Stomach smooth muscle (tissue), 2 donors: Measurements from ENCODE around the gene CDK12.
"Not testable (repeated sequence)": the region's sequence is repeated elsewhere in the genome, so short reads cannot be mapped to it uniquely, and the experiment has no call there.

Experiments used
- H3K27ac ChIP-seq: one replicate; pipeline ENCODE4 v1.7.0; 2013; ENCODE audit warnings: mild to moderate bottlenecking, low read length, inconsistent platforms
- H3K27me3 ChIP-seq, 2 donors: one replicate each; pipeline ENCODE4 v1.7.0; 2013; ENCODE audit warnings: low read length in 2 of 2; ENCODE audit not compliant: insufficient read depth in 2 of 2, control insufficient read depth in 1 of 2
- H3K36me3 ChIP-seq, 2 donors: one replicate each; pipeline ENCODE4 v1.7.0; 2013; ENCODE audit warnings: low read length in 2 of 2; ENCODE audit not compliant: control insufficient read depth in 2 of 2, insufficient read depth in 2 of 2
- H3K4me1 ChIP-seq: one replicate; pipeline ENCODE4 v1.7.0; 2013; ENCODE audit warnings: low read length; ENCODE audit not compliant: control insufficient read depth, insufficient read depth
- H3K4me3 ChIP-seq, 2 donors: one replicate each; pipeline ENCODE4 v1.7.0; 2013; ENCODE audit warnings: low read length in 2 of 2
- H3K9ac ChIP-seq, 2 donors: one replicate each; pipeline ENCODE4 v1.7.0; 2013; ENCODE audit warnings: low read length in 2 of 2, mild to moderate bottlenecking in 1 of 2
- H3K9me3 ChIP-seq, 2 donors: one replicate each; pipeline ENCODE4 v1.7.0; 2013; ENCODE audit warnings: low read length in 2 of 2; ENCODE audit not compliant: control insufficient read depth in 2 of 2
- donor health status: healthy.
- donor health status: Pancreatic carcinoma.

CDK12 gene

GRCh38 chr17:39496921-39497320 lies 35.6 kb downstream of the CDK12 start:
- not testable (repeated sequence) for H3K4me3 ChIP-seq, H3K27ac ChIP-seq, H3K4me1 ChIP-seq, H3K9me3 ChIP-seq, H3K9ac ChIP-seq, H3K27me3 ChIP-seq
- H3K36me3 ChIP-seq: peaks cover 17 to 34% of the 10 kb centered on the region in 2 donors

- Histone ChIP-seq H3K4me1 (no peaks in the 10 kb centered on the region), H3K36me3 (peaks cover 36 to 39% of the 10 kb centered on the region in 2 donors), H3K27me3 (no peaks in the 10 kb centered on the region), H3K9ac (no peak overlapping the region), H3K27ac (no peak overlapping the region), H3K4me3 (no peak overlapping the region), H3K9me3 (no peaks in the 10 kb centered on the region)
These were observed 46.2 kb downstream of the CDK12 start for GRCh38 chr17:39507511-39507910.

- Histone ChIP-seq H3K4me3 (no peak overlapping the region), H3K36me3 (peaks cover 26 to 36% of the 10 kb centered on the region in 2 donors), H3K27ac (no peak overlapping the region), H3K4me1 (no peaks in the 10 kb centered on the region), H3K9me3 (no peaks in the 10 kb centered on the region), H3K27me3 (no peaks in the 10 kb centered on the region), H3K9ac (no peak overlapping the region)
These were observed 47.7 kb downstream of the CDK12 start for GRCh38 chr17:39508987-39509386.

DNA sequence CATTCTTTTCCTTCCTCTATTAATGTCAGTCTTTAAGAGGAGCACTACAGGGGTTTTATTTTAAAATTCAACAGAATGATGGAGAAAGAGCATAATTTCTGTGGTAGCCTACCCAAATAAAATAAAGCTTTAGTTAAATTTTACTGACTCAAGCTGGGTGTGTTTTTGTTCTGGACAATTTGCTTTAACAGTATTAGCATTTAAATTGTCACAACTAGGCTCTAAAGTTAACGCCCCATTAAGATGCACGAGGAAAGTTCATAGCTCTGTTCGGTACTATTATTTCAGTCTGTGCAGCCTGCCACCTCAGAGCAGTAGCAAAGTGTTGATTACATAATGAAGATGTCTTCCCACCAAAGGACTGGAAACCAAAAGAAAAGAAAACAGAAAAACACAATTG lies 52.0 kb downstream of the CDK12 start:
- H3K4me1 ChIP-seq: no peaks in the 10 kb centered on the region
- H3K27me3 ChIP-seq: no peaks in the 10 kb centered on the region
- H3K4me3 ChIP-seq: no peak overlapping the region
- no peak overlapping the region for H3K27ac ChIP-seq
- no peaks in the 10 kb centered on the region for H3K9me3 ChIP-seq
- H3K36me3 ChIP-seq: peaks cover 34 to 35% of the 10 kb centered on the region in 2 donors
- no peak overlapping the region for H3K9ac ChIP-seq

- H3K9me3 ChIP-seq: no peaks in the 10 kb centered on the region
- peaks cover 34 to 35% of the 10 kb centered on the region in 2 donors for H3K36me3 ChIP-seq
- no peak overlapping the region for H3K27ac ChIP-seq
- no peak overlapping the region for H3K4me3 ChIP-seq
- H3K9ac ChIP-seq: no peak overlapping the region
- no peaks in the 10 kb centered on the region for H3K4me1 ChIP-seq
- no peaks in the 10 kb centered on the region for H3K27me3 ChIP-seq
These were observed 52.6 kb downstream of the CDK12 start for GRCh38 chr17:39513915-39514314.

GRCh38 chr17:39517224-39517623 lies 55.9 kb downstream of the CDK12 start:
- H3K36me3 ChIP-seq: peaks cover 35 to 44% of the 10 kb centered on the region in 2 donors
- no peak overlapping the region for H3K9ac ChIP-seq
- H3K4me1 ChIP-seq: no peaks in the 10 kb centered on the region

GRCh38 chr17:39525801-39526506 lies 64.7 kb downstream of the CDK12 start:
- Histone ChIP-seq H3K9me3 (no peaks in the 10 kb centered on the region), H3K27ac (no peak overlapping the region), H3K9ac (no peak overlapping the region), H3K27me3 (no peaks in the 10 kb centered on the region), H3K4me1 (no peaks in the 10 kb centered on the region), H3K36me3 (peaks cover 49 to 56% of the 10 kb centered on the region in 2 donors), H3K4me3 (no peak overlapping the region)

More at GRCh38 chr17:39517224-39517623, 55.9 kb downstream of the CDK12 start:
- H3K9me3 ChIP-seq: no peaks in the 10 kb centered on the region
- H3K27ac ChIP-seq: no peak overlapping the region
- no peak overlapping the region for H3K4me3 ChIP-seq
- H3K27me3 ChIP-seq: no peaks in the 10 kb centered on the region

DNA sequence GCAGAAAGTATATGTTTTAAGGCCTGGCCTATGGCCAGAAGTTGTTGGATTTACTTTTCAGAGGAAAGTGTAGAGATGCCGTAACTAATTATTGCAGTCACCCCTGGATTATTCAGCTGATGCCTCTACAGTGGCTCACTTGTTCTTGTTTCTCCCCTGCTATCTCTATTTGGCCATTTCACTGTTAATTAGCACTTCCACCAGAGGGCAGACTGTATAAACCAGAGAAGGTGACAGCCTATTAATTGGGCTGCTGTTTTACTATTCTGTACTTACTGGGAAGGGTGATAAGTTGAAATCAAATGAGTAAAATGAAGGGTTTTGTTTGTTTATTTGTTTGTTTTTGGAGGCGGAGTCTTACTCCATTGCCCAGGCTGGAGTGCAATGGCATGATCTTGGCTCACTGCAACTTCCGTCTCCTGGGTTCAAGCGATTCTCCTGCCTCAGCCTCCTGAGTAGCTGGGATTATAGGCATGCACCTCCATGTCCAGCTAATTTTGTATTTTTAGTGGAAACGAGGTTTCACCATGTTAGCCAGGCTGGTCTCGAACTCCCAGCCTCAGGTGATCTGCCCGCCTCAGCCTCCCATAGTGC lies 66.0 kb downstream of the CDK12 start:
- Histone ChIP-seq H3K27ac (no peak overlapping the region), H3K36me3 (peaks cover 46 to 54% of the 10 kb centered on the region in 2 donors), H3K9me3 (no peaks in the 10 kb centered on the region), H3K9ac (no peak overlapping the region), H3K4me3 (no peak overlapping the region), H3K27me3 (no peaks in the 10 kb centered on the region), H3K4me1 (no peaks in the 10 kb centered on the region)

GRCh38 chr17:39529455-39529854 lies 68.2 kb downstream of the CDK12 start:
- H3K4me1 ChIP-seq: no peaks in the 10 kb centered on the region
- no peaks in the 10 kb centered on the region for H3K27me3 ChIP-seq
- peaks cover 34 to 40% of the 10 kb centered on the region in 2 donors for H3K36me3 ChIP-seq
- no peaks in the 10 kb centered on the region for H3K9me3 ChIP-seq
- no peak overlapping the region for H3K27ac ChIP-seq
- H3K9ac ChIP-seq: no peak overlapping the region
- H3K4me3 ChIP-seq: no peak overlapping the region

GRCh38 chr17:39530513-39530912 lies 69.2 kb downstream of the CDK12 start:
- Histone ChIP-seq H3K27ac (no peak overlapping the region), H3K27me3 (no peaks in the 10 kb centered on the region), H3K4me1 (no peaks in the 10 kb centered on the region), H3K36me3 (peaks cover 24 to 32% of the 10 kb centered on the region in 2 donors), H3K9me3 (no peaks in the 10 kb centered on the region), H3K9ac (no peak overlapping the region), H3K4me3 (no peak overlapping the region)

DNA sequence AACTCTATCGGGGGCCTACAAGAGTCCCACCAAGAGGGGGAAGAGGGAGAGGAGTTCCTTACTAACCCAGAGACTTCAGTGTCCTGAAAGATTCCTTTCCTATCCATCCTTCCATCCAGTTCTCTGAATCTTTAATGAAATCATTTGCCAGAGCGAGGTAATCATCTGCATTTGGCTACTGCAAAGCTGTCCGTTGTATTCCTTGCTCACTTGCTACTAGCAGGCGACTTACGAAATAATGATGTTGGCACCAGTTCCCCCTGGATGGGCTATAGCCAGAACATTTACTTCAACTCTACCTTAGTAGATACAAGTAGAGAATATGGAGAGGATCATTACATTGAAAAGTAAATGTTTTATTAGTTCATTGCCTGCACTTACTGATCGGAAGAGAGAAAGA lies 70.0 kb downstream of the CDK12 start:
- H3K9ac ChIP-seq: no peak overlapping the region
- H3K4me3 ChIP-seq: no peak overlapping the region
- H3K4me1 ChIP-seq: no peaks in the 10 kb centered on the region
- H3K27me3 ChIP-seq: no peaks in the 10 kb centered on the region
- peaks cover 17 to 24% of the 10 kb centered on the region in 2 donors for H3K36me3 ChIP-seq
- no peak overlapping the region for H3K27ac ChIP-seq
- H3K9me3 ChIP-seq: no peaks in the 10 kb centered on the region
